SK-N-SH treated with all-trans-retinoic acid at 6 μM for 48 hours (cell line): ENCODE measurements around the gene NDUFB7.
"Not testable (repeated sequence)": the region's sequence is repeated elsewhere in the genome, so short reads cannot be mapped to it uniquely, and the experiment has no call there.

ENCODE experiments used
- ATAC-seq: fragments of 200-7000 bp; cut with Tn5 transposase; 3 replicates; pipeline ENCODE4 v1.9.1; 2020; ENCODE audit warnings: mild to moderate bottlenecking, moderate library complexity
- CSDC2 ChIP-seq: fragments of 250-450 bp; sonication (Bioruptor Pico); IDR thresholded peaks from 2 replicates; pipeline ENCODE4 v1.5.0; 2020; ENCODE audit warnings: mild to moderate bottlenecking, moderate library complexity
- GLIS3 ChIP-seq: fragments of 250-450 bp; sonication (Bioruptor Pico); IDR thresholded peaks from 2 replicates; pipeline ENCODE4 v1.5.0; 2020; ENCODE audit warnings: mild to moderate bottlenecking, moderate library complexity
- OSR1 ChIP-seq: fragments of 250-450 bp; sonication (Bioruptor Pico); IDR thresholded peaks from 2 replicates; pipeline ENCODE4 v1.8.0; 2022; ENCODE audit warnings: moderate library complexity, mild to moderate bottlenecking, inconsistent platforms
- PPARA ChIP-seq: fragments of 250-450 bp; sonication (Bioruptor Pico); IDR thresholded peaks from 2 replicates; pipeline ENCODE4 v1.5.0; 2020; ENCODE audit warnings: mild to moderate bottlenecking, borderline replicate concordance
- RARB ChIP-seq: fragments of 250-450 bp; sonication (Bioruptor Pico); IDR thresholded peaks from 2 replicates; pipeline ENCODE4 v1.8.0; 2021; ENCODE audit warnings: mild to moderate bottlenecking, moderate library complexity
- SNAI2 ChIP-seq: fragments of 250-450 bp; sonication (Bioruptor Pico); IDR thresholded peaks from 2 replicates; pipeline ENCODE4 v1.5.0; 2020; ENCODE audit warnings: mild to moderate bottlenecking, moderate library complexity
- ZNF565 ChIP-seq: fragments of 450-650 bp; formaldehyde crosslinking; conservative IDR thresholded peaks from 2 replicates; pipeline ENCODE4 v1.5.0; 2020; ENCODE audit warnings: low read depth, mild to moderate bottlenecking, moderate library complexity
- ZNF70 ChIP-seq: fragments of 450-650 bp; formaldehyde crosslinking; IDR thresholded peaks from 2 replicates; pipeline ENCODE4 v1.5.0; 2020; ENCODE audit warnings: mild to moderate bottlenecking, moderate library complexity
- ZNF8 ChIP-seq: fragments of 450-650 bp; formaldehyde crosslinking; IDR thresholded peaks from 2 replicates; pipeline ENCODE4 v1.5.0; 2020; ENCODE audit warnings: mild to moderate bottlenecking, moderate library complexity
- TF ChIP-seq, protein P1 (sequence below): fragments of 250-450 bp; sonication (Bioruptor Pico); IDR thresholded peaks from 2 replicates; pipeline ENCODE4 v1.8.0; 2021; ENCODE audit warnings: low read depth, mild to moderate bottlenecking, moderate library complexity, borderline replicate concordance
- TF ChIP-seq, protein P2 (sequence below): fragments of 250-450 bp; sonication (Bioruptor Pico); IDR thresholded peaks from 2 replicates; pipeline ENCODE4 v1.5.1; 2020; ENCODE audit warnings: low read depth, mild to moderate bottlenecking, moderate library complexity
- TF ChIP-seq, protein P3 (sequence below): fragments of 250-450 bp; sonication (Bioruptor Pico); IDR thresholded peaks from 2 replicates; pipeline ENCODE4 v1.8.0; 2020; ENCODE audit warnings: mild to moderate bottlenecking, moderate library complexity, borderline replicate concordance
- TF ChIP-seq, protein P4 (sequence below): fragments of 250-450 bp; sonication (Bioruptor Pico); IDR thresholded peaks from 2 replicates; pipeline ENCODE4 v1.5.1; 2021; ENCODE audit warnings: mild to moderate bottlenecking, moderate library complexity
- TF ChIP-seq, protein P5 (sequence below): fragments of 250-450 bp; sonication (Bioruptor Pico); IDR thresholded peaks from 2 replicates; pipeline ENCODE4 v1.5.0; 2020; ENCODE audit warnings: mild to moderate bottlenecking, moderate library complexity

NDUFB7 gene

DNA sequence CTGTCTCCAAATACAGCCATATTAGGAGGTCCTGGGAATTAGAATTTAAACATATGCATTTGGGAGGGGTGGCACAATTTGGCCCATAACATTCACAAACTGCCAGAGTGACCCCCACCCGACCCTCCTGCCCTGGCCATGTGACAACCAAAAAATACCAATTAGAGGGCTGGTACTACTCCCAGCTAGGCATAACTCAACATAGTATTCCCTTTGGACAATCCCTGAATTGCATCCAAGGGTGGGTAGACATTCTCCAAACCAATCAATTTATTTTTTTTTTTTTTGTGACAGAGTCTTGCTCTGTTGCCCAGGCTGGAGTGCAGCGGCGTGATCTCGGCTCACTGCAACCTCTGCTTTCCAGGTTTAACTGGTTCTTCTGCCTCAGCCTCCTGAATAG is 40.8 kb upstream of the NDUFB7 start (continued):
- TF ChIP-seq, protein P1, sequence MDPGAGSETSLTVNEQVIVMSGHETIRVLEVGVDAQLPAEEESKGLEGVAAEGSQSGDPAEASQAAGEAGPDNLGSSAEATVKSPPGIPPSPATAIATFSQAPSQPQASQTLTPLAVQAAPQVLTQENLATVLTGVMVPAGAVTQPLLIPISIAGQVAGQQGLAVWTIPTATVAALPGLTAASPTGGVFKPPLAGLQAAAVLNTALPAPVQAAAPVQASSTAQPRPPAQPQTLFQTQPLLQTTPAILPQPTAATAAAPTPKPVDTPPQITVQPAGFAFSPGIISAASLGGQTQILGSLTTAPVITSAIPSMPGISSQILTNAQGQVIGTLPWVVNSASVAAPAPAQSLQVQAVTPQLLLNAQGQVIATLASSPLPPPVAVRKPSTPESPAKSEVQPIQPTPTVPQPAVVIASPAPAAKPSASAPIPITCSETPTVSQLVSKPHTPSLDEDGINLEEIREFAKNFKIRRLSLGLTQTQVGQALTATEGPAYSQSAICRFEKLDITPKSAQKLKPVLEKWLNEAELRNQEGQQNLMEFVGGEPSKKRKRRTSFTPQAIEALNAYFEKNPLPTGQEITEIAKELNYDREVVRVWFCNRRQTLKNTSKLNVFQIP (CRISPR knock-in tag) = no peak
- TF ChIP-seq, protein P2, sequence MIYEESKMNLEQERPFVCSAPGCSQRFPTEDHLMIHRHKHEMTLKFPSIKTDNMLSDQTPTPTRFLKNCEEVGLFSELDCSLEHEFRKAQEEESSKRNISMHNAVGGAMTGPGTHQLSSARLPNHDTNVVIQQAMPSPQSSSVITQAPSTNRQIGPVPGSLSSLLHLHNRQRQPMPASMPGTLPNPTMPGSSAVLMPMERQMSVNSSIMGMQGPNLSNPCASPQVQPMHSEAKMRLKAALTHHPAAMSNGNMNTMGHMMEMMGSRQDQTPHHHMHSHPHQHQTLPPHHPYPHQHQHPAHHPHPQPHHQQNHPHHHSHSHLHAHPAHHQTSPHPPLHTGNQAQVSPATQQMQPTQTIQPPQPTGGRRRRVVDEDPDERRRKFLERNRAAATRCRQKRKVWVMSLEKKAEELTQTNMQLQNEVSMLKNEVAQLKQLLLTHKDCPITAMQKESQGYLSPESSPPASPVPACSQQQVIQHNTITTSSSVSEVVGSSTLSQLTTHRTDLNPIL (CRISPR knock-in tag) = no peak
- no peak for TF ChIP-seq GLIS3 (CRISPR knock-in tag)
- TF ChIP-seq PPARA = no peak
- TF ChIP-seq, all 23 proteins: peak for 0

DNA sequence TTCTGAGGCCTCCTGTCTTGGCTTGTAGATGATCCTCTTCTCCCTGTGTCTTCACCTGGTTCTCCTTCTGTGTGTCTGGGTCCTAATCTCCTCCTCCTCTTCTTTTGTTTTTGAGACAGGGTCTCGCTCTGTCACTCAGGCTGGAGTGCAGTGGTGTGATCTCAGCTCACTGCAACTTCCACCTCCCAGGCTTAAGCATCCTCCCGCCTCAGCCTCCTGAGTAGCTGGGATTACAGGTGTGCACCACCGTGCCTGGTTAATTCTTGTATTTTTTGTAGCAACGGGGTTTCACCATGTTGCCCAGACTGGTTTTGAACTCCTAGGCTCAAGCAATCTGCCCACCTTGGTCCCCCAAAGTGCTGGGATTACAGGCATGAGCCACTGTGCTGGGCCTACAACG is 40.4 kb upstream of the NDUFB7 start:
- ATAC-seq = not testable (repeated sequence)

DNA sequence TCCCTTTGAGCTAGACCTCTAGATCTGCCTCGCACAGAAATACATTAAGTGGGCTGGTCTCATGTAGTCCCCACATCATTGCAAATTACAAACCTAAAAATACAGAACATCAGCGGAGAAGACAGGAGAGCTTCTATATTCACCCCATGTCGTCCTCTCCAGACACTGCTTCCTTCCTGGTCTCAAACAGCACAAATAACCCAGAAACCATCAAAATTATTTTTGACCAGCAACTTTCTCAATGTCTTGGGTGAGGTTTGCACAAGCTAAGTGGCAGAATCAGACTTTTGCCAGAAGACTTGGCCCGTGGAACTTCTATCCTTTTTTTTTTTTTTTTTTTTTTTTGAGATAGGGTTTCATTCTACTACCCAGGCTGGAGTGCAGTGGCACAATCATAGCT is 39.2 kb upstream of the NDUFB7 start:
- TF ChIP-seq CSDC2 (CRISPR knock-in tag) (no peak), GLIS3 (CRISPR knock-in tag) (no peak), ZNF8 (CRISPR knock-in tag) (no peak), PPARA (no peak), ZNF565 (no peak), OSR1 (CRISPR knock-in tag) (no peak), ZNF70 (no peak)
- TF ChIP-seq, protein P2 (CRISPR knock-in tag) = no peak
- TF ChIP-seq, protein P3, sequence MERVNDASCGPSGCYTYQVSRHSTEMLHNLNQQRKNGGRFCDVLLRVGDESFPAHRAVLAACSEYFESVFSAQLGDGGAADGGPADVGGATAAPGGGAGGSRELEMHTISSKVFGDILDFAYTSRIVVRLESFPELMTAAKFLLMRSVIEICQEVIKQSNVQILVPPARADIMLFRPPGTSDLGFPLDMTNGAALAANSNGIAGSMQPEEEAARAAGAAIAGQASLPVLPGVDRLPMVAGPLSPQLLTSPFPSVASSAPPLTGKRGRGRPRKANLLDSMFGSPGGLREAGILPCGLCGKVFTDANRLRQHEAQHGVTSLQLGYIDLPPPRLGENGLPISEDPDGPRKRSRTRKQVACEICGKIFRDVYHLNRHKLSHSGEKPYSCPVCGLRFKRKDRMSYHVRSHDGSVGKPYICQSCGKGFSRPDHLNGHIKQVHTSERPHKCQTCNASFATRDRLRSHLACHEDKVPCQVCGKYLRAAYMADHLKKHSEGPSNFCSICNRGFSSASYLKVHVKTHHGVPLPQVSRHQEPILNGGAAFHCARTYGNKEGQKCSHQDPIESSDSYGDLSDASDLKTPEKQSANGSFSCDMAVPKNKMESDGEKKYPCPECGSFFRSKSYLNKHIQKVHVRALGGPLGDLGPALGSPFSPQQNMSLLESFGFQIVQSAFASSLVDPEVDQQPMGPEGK = no peak
- ATAC-seq = no peak

DNA sequence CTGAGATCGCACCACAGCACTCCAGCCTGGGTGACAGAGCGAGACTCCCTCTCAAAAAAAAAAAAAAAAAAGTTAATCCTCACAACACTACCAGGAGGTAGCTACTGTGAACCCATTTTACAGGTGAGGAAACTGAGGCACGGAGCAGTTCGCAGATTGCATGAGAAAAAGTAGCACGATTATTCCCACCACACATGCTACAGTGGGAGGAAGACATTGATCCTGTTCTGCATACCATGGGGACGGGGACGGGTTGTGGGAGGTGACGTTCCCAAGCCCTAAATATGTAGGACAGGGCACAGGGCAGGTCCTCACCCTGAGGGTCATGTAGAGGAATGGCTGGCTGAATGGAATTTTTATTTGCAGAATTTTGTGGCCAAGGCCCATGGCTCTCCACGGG is 34.8 kb upstream of the NDUFB7 start:
- TF ChIP-seq CSDC2 (CRISPR knock-in tag) (no peak), OSR1 (CRISPR knock-in tag) (no peak)
- TF ChIP-seq, protein P4, sequence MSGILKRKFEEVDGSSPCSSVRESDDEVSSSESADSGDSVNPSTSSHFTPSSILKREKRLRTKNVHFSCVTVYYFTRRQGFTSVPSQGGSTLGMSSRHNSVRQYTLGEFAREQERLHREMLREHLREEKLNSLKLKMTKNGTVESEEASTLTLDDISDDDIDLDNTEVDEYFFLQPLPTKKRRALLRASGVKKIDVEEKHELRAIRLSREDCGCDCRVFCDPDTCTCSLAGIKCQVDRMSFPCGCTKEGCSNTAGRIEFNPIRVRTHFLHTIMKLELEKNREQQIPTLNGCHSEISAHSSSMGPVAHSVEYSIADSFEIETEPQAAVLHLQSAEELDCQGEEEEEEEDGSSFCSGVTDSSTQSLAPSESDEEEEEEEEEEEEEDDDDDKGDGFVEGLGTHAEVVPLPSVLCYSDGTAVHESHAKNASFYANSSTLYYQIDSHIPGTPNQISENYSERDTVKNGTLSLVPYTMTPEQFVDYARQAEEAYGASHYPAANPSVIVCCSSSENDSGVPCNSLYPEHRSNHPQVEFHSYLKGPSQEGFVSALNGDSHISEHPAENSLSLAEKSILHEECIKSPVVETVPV (CRISPR knock-in tag) = no peak
- TF ChIP-seq, protein P5, sequence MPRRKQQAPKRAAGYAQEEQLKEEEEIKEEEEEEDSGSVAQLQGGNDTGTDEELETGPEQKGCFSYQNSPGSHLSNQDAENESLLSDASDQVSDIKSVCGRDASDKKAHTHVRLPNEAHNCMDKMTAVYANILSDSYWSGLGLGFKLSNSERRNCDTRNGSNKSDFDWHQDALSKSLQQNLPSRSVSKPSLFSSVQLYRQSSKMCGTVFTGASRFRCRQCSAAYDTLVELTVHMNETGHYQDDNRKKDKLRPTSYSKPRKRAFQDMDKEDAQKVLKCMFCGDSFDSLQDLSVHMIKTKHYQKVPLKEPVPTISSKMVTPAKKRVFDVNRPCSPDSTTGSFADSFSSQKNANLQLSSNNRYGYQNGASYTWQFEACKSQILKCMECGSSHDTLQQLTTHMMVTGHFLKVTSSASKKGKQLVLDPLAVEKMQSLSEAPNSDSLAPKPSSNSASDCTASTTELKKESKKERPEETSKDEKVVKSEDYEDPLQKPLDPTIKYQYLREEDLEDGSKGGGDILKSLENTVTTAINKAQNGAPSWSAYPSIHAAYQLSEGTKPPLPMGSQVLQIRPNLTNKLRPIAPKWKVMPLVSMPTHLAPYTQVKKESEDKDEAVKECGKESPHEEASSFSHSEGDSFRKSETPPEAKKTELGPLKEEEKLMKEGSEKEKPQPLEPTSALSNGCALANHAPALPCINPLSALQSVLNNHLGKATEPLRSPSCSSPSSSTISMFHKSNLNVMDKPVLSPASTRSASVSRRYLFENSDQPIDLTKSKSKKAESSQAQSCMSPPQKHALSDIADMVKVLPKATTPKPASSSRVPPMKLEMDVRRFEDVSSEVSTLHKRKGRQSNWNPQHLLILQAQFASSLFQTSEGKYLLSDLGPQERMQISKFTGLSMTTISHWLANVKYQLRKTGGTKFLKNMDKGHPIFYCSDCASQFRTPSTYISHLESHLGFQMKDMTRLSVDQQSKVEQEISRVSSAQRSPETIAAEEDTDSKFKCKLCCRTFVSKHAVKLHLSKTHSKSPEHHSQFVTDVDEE = no peak
- ATAC-seq = no peak

DNA sequence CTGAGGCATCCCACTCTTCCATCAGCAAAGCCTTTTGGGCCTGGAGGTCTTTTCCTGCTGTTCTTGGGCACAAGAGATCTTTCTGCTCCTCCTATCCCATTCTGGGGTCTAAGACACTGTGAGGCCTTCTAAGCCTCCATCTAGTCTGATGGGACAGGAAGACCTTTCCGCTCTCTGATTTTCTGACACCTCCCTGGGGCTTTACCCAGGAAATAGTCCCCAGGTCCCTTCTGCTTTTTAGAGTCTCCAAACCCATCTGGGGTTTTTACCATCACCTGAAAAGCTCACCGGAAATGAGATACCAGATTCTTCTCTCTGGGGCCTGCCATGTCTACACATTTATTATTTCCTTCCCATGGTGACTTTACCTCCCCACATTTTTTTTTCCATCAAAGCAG is 32.1 kb upstream of the NDUFB7 start:
- no peak for TF ChIP-seq PPARA
- TF ChIP-seq SNAI2 (CRISPR knock-in tag) = no peak
- TF ChIP-seq ZNF8 (CRISPR knock-in tag) = no peak
- no peak for TF ChIP-seq ZNF565
- TF ChIP-seq RARB (CRISPR knock-in tag) = no peak
- TF ChIP-seq, protein P5 = no peak
- ATAC-seq = no peak
